Spinal cord (tissue), 10 donors: ENCODE measurements around the gene RNF182. TPM values are rescaled to one million over a fixed set of nuclear protein-coding genes. Genes with fewer than 3 reads are reported as not detected.
"Not testable (repeated sequence)": the region's sequence is repeated elsewhere in the genome, so short reads cannot be mapped to it uniquely, and the experiment has no call there.

Source experiments
- DNase-seq, 6 donors: peaks; one replicate each; pipeline versions ENCODE4 v3.0.0 to v3.0.0-alpha.2; 2013 to 2015; ENCODE audit warnings: low spot score in 6 of 6, low read depth in 4 of 6
- H3K27ac ChIP-seq: one replicate; pipeline ENCODE4 v1.5.1; 2013; ENCODE audit warnings: low read depth, low read length, control low read depth
- H3K27me3 ChIP-seq: one replicate; pipeline ENCODE4 v1.6.1; 2013; ENCODE audit warnings: low read length; ENCODE audit not compliant: control insufficient read depth, insufficient read depth
- H3K36me3 ChIP-seq: one replicate; pipeline ENCODE4 v1.6.1; 2013; ENCODE audit warnings: low read length; ENCODE audit not compliant: control insufficient read depth, insufficient read depth
- H3K4me1 ChIP-seq: one replicate; pipeline ENCODE4 v1.6.1; 2013; ENCODE audit warnings: low read length; ENCODE audit not compliant: control insufficient read depth, insufficient read depth
- H3K4me3 ChIP-seq: one replicate; pipeline ENCODE4 v1.5.1; 2013; ENCODE audit warnings: low read depth, low read length, control low read depth
- H3K9me3 ChIP-seq: one replicate; pipeline ENCODE4 v1.6.1; 2013; ENCODE audit warnings: low read length; ENCODE audit not compliant: control insufficient read depth, insufficient read depth
- WGBS: methylation state at CpG from one replicate; pipeline ENCODE4 v1.1.5; 2013; ENCODE audit warnings: missing lambda C conversion rate; ENCODE audit not compliant: insufficient coverage; 5-methylcytosine and 5-hydroxymethylcytosine counted together
- polyA plus RNA-seq, 2 donors: library from polyadenylated mRNA; unstranded; fragments of 120-200 nt; gene quantifications; one replicate each; pipeline ENCODE4 v1.2.1, GENCODE V29; 2013; ENCODE audit not compliant: insufficient read length in 2 of 2
- total RNA-seq, 2 donors: library from RNA; depleted of rRNA in 1 of 2; stranded (reverse); fragments of 120-200 nt in 1 of 2; fragments of >200 nt in 1 of 2; gene quantifications; one replicate each; pipeline versions ENCODE4 v1.2.3 to v1.2.4, GENCODE V29; 2013 to 2014
- donor health status: healthy.

The RNF182 gene
- total and polyA plus RNA-seq, 4 donors = 11.6 to 37.2 (median 27.4) TPM

DNA sequence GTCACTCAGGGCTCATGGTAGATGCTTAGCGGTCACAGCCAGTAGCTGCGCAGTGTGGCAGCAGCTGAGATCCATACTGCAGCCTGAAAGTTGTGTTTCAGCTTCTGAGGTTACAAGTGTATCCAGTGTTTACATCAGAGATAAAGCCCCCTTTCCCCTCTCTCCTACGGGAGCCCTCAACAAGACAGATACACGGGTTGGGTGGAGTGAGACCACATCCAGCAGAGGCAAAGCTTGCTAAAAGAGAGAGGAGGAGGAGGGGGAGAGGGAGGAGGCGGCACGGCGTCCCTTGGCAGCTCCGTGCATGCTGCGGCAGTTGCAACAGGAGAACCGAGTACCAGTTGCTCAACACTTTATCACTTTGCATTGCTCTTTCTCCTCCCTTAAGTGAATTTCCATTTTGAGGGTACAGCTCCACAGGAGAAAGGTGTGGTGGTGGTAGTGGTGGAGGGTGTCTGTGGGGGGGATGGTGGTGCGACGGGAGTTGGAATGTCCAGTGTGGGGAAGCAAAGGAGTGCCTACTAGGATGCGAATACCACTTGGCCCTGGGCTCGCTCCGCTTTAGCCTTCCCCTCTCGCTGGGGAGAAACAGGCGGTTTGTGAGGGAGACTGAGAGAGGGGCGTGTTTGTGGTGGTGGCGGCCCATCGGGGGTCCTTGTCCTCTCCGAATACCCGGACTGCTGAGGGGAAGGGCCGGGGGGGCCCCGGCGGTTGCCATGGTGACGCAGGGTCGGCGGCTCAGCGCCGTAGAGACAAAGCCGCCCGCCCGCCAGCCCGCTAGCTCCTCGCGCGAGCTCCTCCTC, 405 bp upstream of the RNF182 start:
- Histone ChIP-seq H3K4me1 (peaks cover 8% of the 10 kb centered on the region), H3K9me3 (no peaks in the 10 kb centered on the region), H3K36me3 (no peaks in the 10 kb centered on the region), H3K27ac (peak overlapping the region; percentile 75), H3K27me3 (peaks cover 11% of the 10 kb centered on the region), H3K4me3 (peak overlapping the region; percentile 48)
- WGBS = under 1% methylated on average over 25 of the region's 37 CpGs
- peak in 3 of 6 donors; percentile 61 to 94 (median 92) for DNase-seq

DNA sequence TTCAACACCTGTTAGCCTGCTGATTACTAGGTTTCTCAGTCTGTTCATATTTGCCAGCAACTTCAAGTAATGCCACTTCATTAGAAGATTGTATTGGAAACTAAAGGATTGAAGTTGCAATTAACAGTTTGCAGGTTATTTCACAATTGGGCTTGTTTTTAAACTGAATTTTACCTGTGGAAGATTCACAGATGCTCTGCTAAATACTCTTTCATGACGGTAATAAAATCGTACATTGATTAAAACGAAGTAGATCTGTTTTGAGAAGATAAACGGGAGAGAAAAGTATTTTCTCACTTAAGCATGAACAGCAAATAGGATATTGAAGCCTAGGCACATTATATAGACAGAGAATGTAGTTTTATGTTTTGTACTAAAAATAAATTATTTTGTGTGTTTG, 1.6 kb downstream of the RNF182 start:
- Histone ChIP-seq H3K9me3 (no peaks in the 10 kb centered on the region), H3K4me1 (peaks cover 8% of the 10 kb centered on the region), H3K4me3 (peak overlapping the region; percentile 52), H3K27me3 (peaks cover 11% of the 10 kb centered on the region), H3K36me3 (no peaks in the 10 kb centered on the region), H3K27ac (no peak overlapping the region)
- DNase-seq = no peak
- no CpG with 5 or more reads among the region's 4 CpGs for WGBS

DNA sequence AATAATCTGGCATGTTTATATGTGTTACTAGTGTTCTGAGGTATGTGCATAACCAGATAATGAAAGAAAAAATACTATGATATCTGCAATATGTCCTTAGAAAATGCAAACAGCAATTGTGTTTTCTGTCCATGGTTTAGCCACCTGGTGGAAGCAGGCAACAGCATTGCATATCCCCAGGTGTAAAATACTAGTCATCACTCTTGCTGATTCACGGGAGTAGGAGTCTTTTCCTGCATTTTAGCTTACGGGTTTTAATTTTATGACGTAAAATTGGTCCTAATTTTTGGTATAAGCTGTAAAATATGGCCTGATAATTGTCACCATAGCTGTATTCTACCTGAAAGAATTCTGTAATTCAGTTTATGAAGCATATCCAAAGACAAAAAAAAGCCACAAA, 2.5 kb downstream of the RNF182 start:
- H3K4me1 ChIP-seq = peaks cover 8% of the 10 kb centered on the region
- no peak for DNase-seq
- peaks cover 11% of the 10 kb centered on the region for H3K27me3 ChIP-seq
- H3K36me3 ChIP-seq = no peaks in the 10 kb centered on the region
- WGBS = no CpG with 5 or more reads among the region's 3 CpGs
- no peaks in the 10 kb centered on the region for H3K9me3 ChIP-seq
- no peak overlapping the region for H3K4me3 ChIP-seq
- no peak overlapping the region for H3K27ac ChIP-seq

DNA sequence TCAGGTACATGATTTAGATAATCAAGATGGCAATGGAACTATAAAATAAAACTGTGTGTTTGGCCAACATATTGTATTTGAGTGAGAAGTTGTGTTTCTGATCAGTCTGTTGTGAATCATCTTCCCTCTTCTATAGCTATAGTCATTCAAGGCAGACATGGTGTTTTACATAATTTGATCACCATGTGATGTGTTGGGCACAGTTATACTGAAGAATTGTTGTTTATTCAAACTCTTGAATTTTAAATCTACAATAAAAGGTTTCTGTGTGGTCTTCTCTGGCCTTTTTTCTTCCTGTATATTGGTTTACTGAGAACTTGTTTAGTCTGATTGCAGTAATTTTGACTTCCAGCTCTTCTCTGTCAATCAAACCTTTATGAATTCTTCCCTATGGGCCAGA, 4.4 kb downstream of the RNF182 start:
- DNase-seq = no peak
- Histone ChIP-seq H3K4me3 (no peak overlapping the region), H3K4me1 (peaks cover 5% of the 10 kb centered on the region), H3K9me3 (no peaks in the 10 kb centered on the region), H3K27me3 (peaks cover 11% of the 10 kb centered on the region), H3K36me3 (no peaks in the 10 kb centered on the region), H3K27ac (no peak overlapping the region)

DNA sequence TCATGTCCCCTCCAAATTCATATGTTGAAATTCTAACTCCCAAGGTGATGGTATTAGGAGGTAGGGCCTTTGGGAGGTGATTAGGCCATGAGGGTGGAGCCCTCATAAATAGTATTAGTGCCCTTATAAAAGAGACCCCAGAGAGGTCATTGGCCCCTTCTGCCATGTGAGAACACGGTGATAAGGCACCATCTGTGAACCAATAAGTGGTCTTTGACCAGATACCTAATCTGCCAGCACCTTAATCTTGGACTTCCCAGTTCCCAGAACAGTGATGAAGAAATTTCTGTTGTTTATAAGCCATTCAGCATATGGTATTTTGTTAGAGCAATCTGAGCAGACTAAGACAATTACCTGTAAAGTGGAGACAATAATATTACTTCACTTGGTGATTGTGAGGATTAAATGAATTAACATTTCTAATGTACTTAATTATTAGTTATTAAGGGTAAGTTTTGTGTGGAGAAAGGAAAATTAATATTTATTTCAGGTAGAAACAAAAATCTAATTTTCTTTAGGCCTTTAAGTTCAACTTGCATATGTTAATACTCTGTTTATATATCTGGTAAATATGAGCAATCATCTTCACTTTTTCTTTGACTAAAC, 7.1 kb downstream of the RNF182 start:
- H3K9me3 ChIP-seq = no peaks in the 10 kb centered on the region
- H3K4me3 ChIP-seq = no peak overlapping the region
- no CpG with 5 or more reads among the region's 1 CpG for WGBS
- H3K4me1 ChIP-seq = no peaks in the 10 kb centered on the region
- no peak for DNase-seq
- no peaks in the 10 kb centered on the region for H3K27me3 ChIP-seq
- no peaks in the 10 kb centered on the region for H3K36me3 ChIP-seq
- H3K27ac ChIP-seq = no peak overlapping the region

DNA sequence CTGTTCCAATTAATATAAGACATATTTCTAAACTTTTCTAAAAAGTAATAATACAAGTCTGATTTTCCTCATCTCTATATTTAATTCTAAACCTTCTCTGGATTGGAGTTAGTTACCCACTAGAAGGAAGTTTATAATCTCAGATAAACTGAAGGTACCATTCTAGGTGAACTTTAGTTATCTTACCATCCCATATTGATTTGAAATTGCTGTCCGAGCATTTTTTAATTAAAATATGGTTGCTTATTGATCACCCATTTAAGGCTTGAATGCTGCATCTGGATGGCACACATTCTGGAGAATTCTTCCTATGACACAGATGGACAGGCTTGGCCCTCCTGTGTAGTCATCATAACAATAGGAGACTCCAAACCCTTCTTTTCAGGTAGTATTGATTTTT, 8.0 kb downstream of the RNF182 start:
- no peak overlapping the region for H3K27ac ChIP-seq
- H3K27me3 ChIP-seq = no peaks in the 10 kb centered on the region
- no peak for DNase-seq
- H3K4me3 ChIP-seq = no peak overlapping the region
- H3K4me1 ChIP-seq = no peaks in the 10 kb centered on the region
- no CpG with 5 or more reads among the region's 1 CpG for WGBS
- H3K36me3 ChIP-seq = no peaks in the 10 kb centered on the region
- no peaks in the 10 kb centered on the region for H3K9me3 ChIP-seq

DNA sequence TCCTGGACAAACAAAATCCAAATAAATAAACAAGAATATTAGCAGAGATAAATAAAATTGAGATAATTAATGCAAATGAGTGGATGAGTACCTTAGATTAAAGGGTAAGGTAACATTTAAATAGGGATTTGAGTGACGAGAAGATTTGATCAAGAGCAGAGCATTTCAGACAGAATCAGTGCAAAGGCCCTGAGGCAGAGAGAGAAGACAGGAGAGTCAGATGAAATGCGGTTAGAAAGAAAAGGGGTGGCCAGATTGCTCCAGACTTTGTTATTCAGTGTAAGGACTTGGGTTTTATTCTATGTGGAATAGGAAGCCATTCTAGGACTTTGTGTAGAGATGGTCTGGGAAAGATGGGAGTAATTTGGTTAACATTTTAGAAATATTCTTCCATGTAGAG, 10.0 kb downstream of the RNF182 start:
- WGBS = 100% methylated on average over 2 of the region's 2 CpGs

DNA sequence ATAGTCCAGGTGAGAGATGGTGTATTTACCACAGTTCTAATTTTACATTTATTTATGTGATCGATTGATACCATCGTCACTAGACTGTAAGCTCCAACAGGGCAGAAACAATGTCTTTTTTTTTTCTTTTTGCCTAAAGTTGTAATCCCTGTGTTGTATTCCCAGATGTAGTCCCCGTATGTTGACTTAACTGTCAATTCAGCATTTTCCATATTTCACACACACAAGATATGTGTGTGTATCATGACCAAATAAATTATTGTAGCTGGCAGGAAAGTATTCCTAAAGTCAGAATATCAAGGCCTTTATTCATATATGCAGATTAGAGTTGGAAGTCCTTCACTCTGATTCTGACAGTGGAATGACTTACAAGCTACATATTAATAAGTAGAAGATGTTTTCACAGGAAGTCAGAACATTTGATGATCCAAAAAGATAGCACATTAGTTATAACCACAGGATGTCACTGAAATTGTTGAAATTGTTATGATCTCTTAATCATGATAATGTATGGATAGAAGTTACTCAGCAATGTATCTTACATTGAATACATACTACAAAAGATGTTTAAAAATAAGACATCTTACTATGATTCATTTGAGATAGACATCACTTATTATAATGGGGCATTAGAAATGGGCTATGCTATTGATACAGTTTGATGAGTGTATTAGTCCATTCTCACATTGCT, 10.6 kb downstream of the RNF182 start:
- H3K4me3 ChIP-seq = no peak overlapping the region
- H3K27ac ChIP-seq = no peak overlapping the region
- no peaks in the 10 kb centered on the region for H3K27me3 ChIP-seq
- H3K4me1 ChIP-seq = no peaks in the 10 kb centered on the region
- no peak for DNase-seq
- H3K9me3 ChIP-seq = no peaks in the 10 kb centered on the region
- no CpG with 5 or more reads among the region's 3 CpGs for WGBS
- H3K36me3 ChIP-seq = no peaks in the 10 kb centered on the region

More for the DNA sequence above, 10.0 kb downstream of the RNF182 start:
- Histone ChIP-seq H3K36me3 (no peaks in the 10 kb centered on the region), H3K27me3 (no peaks in the 10 kb centered on the region), H3K4me3 (no peak overlapping the region), H3K9me3 (no peaks in the 10 kb centered on the region), H3K4me1 (no peaks in the 10 kb centered on the region), H3K27ac (no peak overlapping the region)
- no peak for DNase-seq

DNA sequence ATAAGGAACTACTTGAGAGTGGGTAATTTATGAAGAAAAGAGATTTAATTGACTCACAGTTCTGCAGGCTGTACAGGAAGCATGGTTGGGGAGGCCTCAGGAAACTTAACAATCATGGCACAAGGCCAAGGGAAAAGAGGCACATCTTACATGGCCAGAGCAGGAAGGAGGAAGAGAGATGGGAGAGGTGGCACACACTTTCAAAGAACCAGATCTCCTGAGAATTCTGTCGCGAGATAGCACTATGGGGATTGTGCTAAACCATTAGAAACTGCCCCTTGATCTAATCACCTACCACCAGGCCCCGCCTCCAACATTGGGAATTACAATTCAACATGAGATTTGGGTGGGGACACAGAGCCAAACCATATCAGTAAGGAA, 11.1 kb downstream of the RNF182 start:
- 90% methylated on average over 2 of the region's 3 CpGs for whole genome bisulfite sequencing
- H3K4me3 ChIP-seq, H3K9me3 ChIP-seq, DNase-seq, H3K4me1 ChIP-seq, H3K27me3 ChIP-seq, H3K27ac ChIP-seq, H3K36me3 ChIP-seq: not testable (repeated sequence)

DNA sequence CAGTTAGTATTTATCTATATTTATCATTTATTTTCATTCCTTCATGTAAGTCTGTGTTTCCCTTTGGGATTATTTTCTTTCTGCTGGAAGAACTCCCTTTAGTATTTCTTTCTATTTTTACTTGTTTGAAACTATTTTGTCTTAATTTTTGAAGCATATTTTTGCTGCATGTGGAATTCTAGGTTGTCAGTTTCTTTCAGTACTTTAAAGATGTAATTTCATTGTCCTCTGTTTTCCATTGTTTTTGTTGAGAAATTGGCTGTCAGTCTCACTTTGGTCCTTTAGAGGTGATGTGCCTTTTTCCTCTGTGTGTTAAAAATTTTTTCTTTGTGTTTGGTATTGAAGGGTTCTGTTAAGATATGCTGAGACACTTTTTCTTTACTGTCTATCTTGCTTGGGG, 17.1 kb downstream of the RNF182 start:
- Histone ChIP-seq H3K27me3 (no peaks in the 10 kb centered on the region), H3K27ac (no peak overlapping the region), H3K36me3 (no peaks in the 10 kb centered on the region), H3K4me1 (no peaks in the 10 kb centered on the region), H3K9me3 (peaks cover 2% of the 10 kb centered on the region), H3K4me3 (no peak overlapping the region)
- no peak for DNase-seq
